NCI-H128 (cell line): ENCODE measurements around the gene SH3TC2.

ENCODE experiments used
- DNase-seq: peaks from one replicate; lab custom pipeline; 2025; ENCODE audit not compliant: unreplicated experiment; lab: John Stamatoyannopoulos, UW

Gene SH3TC2

DNA sequence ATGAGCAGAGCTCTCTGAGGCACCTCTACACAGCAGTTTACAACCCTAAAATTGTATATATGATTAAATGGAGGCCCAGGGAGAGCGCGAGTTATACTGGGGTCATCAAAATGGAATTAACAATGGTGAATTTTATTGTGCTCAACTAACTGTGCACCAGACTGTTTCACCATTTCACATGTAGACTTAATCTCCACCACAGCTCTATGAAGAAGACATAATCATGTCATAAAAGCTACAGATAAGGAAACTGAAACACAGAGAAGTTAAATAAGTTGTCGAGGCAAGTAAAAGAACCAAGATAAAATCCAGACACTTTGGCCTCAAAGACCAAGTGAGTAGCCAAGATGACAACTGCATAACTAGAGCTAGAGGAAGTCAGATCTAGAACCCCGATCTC is 1.5 kb downstream of the SH3TC2 start:
- DNase-seq = no peak

DNA sequence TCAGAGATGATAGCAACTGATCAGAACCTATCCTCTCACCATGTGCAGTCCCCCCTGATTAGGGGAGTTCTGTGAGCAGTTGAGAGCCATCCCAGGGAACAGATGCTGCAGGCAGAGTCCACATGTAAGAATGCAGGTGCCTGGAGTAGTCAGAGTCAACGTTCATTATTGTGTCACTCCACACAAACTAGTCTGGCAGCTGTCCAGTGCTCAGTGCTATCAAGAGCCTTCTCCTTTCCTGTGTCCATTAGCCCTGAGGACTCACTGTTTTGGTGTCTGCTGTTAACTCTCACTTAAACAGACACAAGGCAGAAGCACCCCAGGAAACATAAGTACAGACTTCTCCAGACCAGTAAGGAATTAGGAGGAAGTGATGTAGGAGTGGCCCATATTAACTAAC is 2.5 kb downstream of the SH3TC2 start:
- DNase-seq = peak; percentile 10

DNA sequence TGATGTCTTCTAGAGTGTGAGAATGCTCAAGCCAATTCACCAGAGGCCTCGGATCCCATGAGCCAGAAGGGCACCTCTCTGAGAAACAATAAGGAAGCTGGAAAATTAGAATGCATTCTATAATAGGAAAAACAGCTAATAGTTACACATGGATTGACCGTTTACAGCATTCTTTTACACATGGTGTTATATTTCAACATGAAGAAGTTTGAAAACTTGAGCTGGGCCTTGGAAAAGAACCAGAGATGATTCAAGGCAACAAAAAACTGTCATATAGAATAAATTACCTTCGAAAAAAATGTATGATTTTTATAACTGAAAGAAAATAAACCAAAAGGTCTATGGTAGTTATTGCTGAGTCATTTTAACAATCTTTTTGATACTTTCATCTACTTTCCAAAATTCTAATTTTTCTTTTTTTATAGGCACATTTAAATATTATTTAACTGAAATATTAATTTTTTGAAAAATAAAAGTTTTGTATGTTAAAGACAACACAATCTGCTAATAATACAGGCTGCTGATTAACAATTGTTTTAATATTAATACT is 6.2 kb downstream of the SH3TC2 start:
- DNase-seq = no peak

DNA sequence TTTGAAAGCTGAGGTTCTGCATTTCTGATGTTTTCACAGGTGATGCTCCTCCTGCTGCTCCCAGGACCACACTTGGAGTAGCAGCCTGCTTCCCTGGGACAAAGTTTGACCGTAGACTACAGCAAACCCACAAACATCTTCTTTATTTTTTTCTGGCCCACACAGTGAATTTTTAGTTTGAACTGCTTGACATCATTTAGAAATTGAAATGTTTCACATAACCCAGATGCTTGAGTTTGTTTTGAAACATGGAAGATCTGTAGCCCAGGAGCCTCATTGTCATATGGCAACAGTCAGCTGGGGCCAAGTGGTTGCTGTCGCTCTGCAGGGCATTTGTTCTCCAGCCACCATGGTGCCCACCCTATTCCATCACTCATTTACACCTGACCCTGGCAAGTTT is 8.4 kb downstream of the SH3TC2 start:
- no peak for DNase-seq

DNA sequence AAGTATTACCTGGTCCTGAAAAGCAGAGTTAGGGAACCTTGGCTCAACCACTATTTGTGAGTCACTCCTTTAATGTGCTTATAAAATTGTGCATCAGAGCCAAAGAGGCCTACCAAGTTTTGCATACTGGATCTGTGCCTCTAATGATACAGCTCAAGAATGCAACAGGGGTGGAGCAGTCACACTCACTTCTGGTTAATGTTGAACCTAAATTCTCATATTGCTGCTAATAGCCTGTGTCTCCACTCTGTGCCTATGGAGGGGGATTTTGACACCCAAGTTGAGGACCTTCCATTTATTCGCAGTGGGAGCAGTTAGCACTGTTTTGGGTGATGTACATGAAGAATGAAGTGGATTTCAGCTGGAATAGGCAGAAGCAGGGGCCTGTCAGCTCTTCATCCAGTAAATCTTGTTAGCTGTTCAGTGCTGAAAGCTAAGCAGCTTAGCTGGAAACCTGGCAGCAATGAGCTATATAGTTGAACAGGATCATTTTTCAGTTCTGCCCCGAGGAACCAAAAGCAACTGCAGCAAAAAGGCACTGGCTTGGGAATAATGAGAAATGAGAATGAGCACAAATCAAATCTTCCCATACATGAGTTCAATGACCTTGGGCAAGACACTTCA is 9.7 kb downstream of the SH3TC2 start:
- DNase-seq = no peak

DNA sequence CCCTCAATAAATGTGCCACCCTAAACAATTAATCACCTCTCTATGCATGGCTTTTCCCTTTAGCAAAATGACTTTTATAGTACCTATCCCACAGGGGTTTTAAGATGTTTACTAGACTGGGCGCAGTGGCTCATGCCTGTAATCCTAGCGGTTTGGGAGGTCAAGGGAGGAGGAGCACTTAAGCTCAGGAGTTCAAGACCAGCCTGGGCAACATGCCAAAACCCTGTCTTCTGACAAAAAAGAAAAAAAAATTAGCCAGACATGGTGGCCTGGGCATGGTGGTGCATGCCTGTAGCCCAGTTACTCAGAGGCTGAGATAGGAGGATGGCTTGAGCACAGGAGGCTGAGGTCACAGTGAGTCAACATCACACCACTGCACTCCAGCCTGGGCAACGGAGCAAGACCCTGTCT is 13.5 kb downstream of the SH3TC2 start:
- DNase-seq = no peak

DNA sequence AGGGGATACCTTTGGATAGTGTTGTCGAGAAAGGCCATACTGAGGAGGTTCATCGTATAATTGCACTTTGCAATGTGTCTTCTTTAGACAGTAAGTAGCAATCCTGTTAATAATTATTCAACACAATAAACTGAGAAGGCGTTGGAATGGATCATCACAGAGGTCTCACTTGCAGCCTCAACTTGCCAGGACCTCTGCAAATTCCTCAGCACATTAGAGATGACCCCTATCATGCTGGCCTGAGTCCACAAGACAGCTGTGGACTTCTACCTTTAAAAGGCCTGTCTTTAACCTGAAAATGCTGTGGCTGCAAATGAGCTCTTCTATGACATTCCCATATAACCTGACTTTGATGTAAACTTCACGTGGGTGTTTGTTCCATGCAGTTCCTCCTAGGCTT is 14.1 kb downstream of the SH3TC2 start:
- no peak for DNase-seq

DNA sequence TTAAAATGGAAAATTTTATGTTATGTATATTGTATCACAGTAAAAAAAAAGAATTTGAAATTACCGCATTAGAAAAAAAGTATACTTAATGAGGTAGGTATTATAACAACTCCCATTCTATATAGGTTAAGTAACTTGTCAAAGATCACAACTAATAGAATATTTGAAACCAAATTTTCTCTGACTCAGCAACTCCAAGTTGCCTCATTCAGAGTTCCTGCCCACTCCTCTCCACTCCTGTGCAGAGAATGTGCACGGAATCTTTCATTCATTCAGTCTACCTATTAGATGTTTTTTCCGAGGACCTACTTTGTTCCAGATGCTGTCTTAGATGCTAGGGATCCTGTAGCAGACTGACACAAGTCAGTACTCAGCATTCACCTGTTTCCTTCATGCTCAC is 15.4 kb downstream of the SH3TC2 start:
- DNase-seq = no peak

DNA sequence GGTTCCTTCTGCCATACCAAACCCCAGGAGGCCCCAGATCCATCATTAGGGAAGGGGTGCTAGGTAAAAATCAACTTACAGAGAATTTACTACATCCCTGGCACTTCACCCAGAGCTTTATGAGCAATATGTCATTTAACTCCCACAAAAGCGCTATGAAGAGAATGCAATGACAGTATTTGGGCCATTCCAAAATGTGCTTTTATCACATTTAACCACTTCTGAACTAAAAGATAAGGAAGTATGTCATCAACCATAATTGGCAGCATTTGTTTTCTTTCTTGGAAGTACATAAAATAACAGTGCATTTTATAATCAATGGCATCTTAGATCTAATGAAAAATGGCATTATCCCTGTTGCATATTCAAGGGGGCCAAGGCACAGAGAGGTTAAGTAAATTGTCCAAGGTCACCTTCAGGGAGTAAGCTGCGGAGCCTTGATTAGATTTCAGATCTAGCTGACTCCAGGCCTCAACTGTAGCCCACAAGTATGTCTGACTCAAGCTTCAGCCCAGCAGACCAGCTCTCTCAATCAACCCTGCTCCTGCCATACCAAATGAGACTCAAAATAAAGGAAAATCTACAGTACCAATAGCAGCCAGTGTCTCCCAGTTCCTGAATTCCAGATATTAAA is 16.5 kb downstream of the SH3TC2 start:
- DNase-seq = no peak

DNA sequence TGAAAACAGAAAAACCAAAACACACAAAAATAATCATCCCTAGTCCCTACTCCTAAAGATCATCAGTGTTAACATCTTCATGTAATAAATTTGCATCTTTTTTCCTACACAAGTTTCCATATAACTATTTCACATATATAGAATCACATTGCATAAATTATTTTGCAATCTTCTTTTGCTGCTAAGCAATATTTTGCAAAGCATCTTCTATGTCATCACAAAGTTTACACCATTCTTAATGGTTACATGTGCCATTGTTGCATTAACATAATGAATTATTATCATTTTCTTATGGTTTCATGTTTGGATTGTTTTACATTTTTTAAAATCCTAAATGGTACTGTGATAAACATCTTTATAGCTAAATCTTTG is 17.8 kb downstream of the SH3TC2 start:
- no peak for DNase-seq

DNA sequence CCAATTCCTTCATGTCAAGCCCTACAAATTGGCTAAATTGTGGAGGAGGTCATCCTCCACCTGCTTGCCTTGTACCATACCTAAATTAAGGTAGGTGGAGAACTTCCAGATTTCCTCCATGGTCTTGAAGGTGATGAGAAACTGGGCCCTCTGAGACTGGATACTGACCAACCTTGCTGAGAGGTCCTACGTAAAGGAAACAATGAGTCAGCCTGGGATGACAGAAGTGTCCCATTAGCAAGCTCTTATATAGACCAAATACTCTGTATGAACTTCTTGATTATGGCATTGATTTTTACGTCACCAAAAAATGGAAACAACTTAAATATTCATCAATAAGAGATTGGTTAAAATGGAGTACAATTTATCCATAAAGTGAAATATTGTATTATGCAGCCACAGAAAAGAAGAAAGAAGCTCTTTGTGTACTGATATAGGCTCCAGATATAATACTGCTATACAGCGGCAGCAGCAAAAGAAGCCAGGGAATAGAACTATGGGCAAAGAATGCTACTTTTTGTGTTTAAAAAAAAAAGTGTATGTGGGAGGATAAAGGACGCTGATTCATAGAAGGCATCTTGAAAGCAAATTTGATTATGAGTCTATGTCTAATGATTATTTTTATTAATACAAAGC is 18.3 kb downstream of the SH3TC2 start:
- no peak for DNase-seq

DNA sequence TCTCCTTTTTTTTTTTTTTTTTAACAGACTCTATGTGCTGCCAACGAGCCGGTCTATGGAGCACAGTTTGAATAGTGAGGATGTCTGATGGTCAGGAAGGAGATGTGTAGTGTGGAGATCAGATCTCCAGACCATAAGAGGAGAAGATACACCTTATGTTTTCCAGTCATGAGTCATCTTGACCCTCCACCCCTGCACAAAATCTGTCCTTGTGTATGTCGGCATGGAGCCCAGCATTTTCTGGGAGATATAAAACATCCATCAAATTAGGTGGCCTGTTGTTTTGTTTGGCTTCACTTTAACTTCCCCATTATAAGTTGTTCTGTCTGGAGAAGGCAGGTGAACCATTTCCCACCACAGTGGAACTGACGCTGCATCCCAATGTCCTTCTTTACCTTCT is 19.2 kb downstream of the SH3TC2 start:
- DNase-seq = no peak

DNA sequence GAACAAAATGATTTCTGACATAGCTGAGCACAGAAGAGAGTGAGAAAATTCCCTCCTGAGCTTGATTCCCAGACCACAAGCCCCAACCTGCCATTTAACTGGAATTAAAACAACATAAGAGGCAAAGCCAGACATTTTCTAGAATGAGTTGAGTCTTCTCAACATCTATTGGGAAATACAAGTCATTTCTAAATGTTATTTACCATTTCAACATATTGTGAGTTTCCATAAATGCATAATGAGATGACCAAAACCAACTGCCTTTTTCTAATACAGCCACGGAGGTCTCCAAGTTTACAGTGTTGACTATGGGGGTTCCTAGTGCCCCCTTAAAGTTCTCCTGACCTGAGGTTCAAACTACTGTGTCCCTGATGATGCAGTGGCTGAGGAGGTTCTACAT is 20.0 kb downstream of the SH3TC2 start:
- DNase-seq = no peak

DNA sequence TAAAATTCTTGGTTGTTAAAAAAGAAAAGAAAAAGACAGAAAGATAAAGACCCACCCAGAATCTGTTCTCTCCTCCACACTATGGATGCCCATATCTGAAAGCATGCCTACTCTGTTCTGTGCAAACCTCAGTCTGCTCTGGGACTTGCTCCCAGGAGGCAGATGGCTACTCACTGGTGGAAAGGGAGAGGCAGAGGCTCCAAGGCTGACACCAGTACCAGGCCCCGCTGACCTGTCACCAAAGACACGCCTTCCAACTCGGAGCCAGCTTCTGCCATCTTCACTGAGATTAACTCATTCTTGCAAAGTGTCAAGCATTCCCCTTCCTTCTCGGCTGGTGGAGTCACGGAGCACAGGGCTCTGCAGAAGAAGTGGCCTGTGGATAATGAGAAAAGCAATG is 21.6 kb downstream of the SH3TC2 start:
- DNase-seq = no peak

DNA sequence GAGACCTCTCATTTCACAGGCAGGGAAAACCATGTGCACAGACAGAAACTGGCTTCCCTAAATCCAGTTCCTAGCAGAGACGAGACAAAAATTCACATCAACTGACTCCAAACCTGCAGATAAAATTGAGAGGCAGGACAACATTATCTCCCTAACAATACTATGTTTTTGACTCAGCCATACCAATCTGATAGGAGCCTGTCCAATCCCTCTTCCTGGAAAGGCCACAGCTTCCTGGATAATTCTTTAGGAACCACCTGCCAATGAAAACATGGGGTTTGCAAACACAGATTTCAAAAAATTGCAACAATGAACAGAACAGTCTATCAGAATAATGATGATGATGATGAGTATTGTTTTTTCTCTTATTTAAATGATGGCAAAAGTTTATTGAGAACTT is 22.4 kb downstream of the SH3TC2 start:
- no peak for DNase-seq

DNA sequence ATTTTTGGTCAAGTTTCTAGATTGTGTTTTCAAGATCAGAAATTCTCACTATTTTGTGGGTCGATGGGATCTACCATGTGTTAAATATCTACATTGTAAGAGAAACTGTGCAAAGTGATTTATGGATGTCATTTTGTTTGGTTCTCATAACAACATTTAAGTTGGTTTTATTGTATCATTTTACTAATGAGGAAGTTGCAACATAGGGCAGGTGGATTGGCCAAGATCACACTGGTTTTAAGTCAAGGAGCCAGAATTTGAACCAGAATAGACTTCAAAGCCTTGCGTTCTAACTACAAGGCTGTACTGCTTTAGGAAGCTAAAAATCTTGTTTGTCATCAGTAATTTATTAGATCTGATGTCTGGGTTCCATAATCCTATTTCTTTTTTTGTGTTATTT is 23.4 kb downstream of the SH3TC2 start:
- DNase-seq = no peak

DNA sequence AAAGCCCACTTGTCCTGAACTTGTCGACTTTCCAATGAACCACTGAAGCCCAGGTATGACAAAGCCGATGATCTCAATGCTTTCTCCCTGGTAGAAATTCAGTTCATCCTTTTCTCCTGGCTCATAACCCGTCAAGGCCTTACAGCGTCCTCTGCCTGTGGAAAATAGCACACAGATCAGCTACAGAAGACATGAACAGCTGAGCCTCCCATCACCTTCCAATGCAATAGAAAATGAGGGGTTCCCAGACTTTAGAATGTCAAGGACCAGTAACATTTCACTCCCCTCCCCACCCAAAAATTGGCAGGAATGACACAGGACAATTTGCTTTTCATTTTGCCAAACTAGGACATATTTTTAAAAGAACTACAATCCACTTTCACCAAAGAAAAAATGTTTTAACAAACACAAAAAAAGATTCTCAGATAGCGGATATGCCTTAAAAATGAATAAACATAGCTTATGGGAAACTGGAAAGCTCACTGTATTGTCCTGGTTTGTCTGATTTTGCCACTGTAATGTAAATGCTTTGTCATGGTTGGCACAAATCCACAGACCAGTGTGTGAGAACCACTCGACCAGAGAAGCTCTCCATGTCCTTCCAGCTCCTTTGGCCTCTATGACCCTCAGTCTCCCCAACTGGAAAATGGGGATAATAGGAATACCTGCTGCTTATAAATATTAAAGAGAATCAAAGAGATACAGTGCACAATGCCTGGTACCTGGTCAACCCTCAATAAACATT is 24.4 kb downstream of the SH3TC2 start:
- DNase-seq = no peak

DNA sequence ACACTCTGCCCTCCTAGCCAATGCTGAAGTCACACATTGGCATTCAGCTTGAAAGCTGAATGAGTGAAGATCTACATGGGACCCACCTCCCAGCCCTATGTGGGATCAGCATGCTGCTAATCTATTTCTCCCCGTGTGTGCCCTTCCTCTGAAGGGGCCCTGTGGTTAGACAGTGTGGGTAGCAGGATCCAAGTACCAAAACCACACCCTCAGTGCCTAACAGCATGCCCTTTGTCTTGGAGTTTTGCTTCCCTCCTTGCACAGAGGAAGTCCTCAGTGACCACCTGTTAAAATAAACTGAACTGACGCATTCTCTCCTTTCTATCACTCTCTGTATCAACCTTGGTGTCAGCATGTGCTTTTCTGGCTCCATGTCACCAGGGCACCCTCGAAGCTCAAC is 25.0 kb downstream of the SH3TC2 start:
- DNase-seq = no peak

DNA sequence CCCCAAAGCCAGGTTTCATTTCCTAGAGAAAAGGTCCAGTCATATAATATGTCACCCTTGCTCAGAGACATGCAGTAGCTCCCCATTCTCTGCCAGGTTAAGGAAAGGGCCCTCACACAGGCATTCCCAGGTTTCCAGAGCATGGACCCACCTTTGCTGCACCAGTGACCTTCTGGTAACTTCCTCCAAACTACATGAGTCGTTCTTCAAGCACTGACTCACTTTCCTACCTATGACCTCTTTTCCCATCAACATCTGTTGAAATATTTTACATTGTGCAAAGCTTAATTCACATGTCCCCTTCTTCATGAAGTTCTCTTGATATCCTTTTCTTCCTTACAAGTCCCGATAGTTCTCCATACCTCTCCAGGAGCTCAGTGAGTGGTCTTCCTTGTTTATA is 25.9 kb downstream of the SH3TC2 start:
- no peak for DNase-seq

DNA sequence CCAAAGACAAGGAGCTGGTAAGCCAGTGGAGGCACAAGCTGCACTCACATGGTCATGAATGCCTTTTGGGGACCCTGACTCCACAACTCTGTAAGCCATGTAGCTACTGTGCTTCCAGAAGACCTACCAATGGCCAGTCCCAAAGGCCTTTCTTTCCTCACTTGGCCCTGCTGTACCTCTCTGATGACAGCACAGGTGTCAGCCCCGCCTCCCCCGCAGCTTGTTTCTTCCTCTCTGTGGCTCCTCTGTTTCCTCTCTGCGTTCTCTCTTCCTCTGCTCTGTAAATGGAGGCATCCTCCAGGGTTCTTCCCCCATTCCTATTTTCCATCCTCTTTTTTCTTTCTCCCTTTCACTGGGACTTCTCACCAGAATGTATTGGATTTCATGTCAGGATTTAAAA is 26.7 kb downstream of the SH3TC2 start:
- no peak for DNase-seq

DNA sequence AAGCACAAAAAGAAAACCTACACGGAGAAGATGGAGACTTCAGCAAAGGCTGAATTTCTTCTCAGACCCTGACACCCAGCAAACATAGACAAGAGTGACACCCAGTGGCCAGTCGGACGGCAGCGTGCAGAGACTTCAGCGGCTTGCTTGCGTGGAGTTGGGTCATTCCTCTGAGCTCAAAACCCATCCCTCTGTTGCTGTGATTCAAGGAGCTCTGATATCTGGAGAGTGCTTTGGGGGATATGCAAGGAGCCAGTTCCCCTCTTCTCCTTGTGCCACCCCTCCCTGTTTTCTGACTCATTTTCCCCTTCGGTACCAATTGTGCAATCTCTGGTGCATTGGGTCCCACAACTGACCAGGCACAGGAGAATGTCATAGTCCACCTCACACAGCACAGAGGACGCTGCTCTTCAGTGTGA is 27.5 kb downstream of the SH3TC2 start:
- DNase-seq = peak; percentile 6
